ENCODE measurements around the gene DERL3. TPM values are rescaled to one million over a fixed set of nuclear protein-coding genes. Genes with fewer than 3 reads are reported as not detected.

Gene DERL3
- total and polyA plus RNA-seq, 2 of the 13 experiments (the other 11 are each of a cell fraction or from before 2014, with no cell fraction given), result not detected

- H3K4me1 ChIP-seq (ENCODE audit: insufficient read depth, low read length), result no peaks in the 10 kb centered on the region
- no peaks in the 10 kb centered on the region for H4K20me1 ChIP-seq (ENCODE audit: insufficient read depth, low read length)
- H3K9me3 ChIP-seq (ENCODE audit: low read length), result no peaks in the 10 kb centered on the region
- intact Hi-C loops (cut with micrococcal nuclease; ENCODE audit: unreplicated experiment), result no loop called here
- no peak overlapping the region for H3K4me3 ChIP-seq (replicated peaks in 1 of 3; ENCODE audit: insufficient read depth in 1 of 3, low read depth in 2 of 3, low read length in 3 of 3)
- no peak overlapping the region for H3K27ac ChIP-seq (ENCODE audit: extremely low read length, insufficient read depth, low read length)
- DNase-seq (ENCODE audit: low spot score) (no peak), FAIRE-seq (no peak), ATAC-seq (no peak; the same call in 2 of the 3 replicates)
- TF ChIP-seq ZNF275 (CRISPR knock-in tag; IDR thresholded peaks at IDR 0.05; ENCODE audit: borderline replicate concordance) (no peak), ZSCAN9 (CRISPR knock-in tag; IDR thresholded peaks at IDR 0.05; ENCODE audit: borderline replicate concordance) (no peak), SP4 (CRISPR knock-in tag; IDR thresholded peaks at IDR 0.05) (no peak), FOXC1 (CRISPR knock-in tag; IDR thresholded peaks at IDR 0.05; ENCODE audit: borderline replicate concordance) (no peak), NKX3-1 (CRISPR knock-in tag; IDR thresholded peaks at IDR 0.05) (no peak), CERS6 (CRISPR knock-in tag; IDR thresholded peaks at IDR 0.05) (no peak), HOXA7 (CRISPR knock-in tag; IDR thresholded peaks at IDR 0.05) (no peak), RBM39 (IDR thresholded peaks at IDR 0.05; ENCODE audit: low read depth, low read length, poor library complexity, severe bottlenecking) (no peak), MBD4 (IDR thresholded peaks at IDR 0.05; ENCODE audit: borderline replicate concordance, low read length) (no peak), MAFF (IDR thresholded peaks at IDR 0.05; ENCODE audit: low read depth, low read length) (no peak), SIX1 (CRISPR knock-in tag; IDR thresholded peaks at IDR 0.05; ENCODE audit: borderline replicate concordance) (no peak), PRDM15 (CRISPR knock-in tag; IDR thresholded peaks at IDR 0.05) (no peak), FOSL1 (CRISPR knock-in tag; IDR thresholded peaks at IDR 0.05; ENCODE audit: borderline replicate concordance) (no peak)
- no peaks in the 10 kb centered on the region for H3K27me3 ChIP-seq (ENCODE audit: control insufficient read depth in 1 of 2, insufficient read depth in 2 of 2, low read length in 2 of 2)
- ChIA-PET POLR2A (no interaction called here), CTCF (ENCODE audit: low intra/inter-chr PET ratio, low total read pairs) (no interaction called here)
- in situ Hi-C loops (cut with HindIII; ENCODE audit: extremely low pct_ligation_motif_present, low pct_unique_long_range_greater_than_20kb), result no loop called here
- H3K9ac ChIP-seq (ENCODE audit: insufficient read depth, low read depth, low read length), result no peak overlapping the region
- no peak overlapping the region for H2AFZ ChIP-seq (ENCODE audit: low read length)
- H3K4me2 ChIP-seq (ENCODE audit: low read depth, low read length), result no peak overlapping the region
- BruUV-seq (replicated peaks), result no TSS peak
- 93% methylated on average over 11 of the region's 18 CpGs for WGBS (ENCODE audit: low lambda C conversion rate)
- peaks cover 22 to 46% of the 10 kb centered on the region in 2 experiments for H3K36me3 ChIP-seq (replicated peaks in 1 of 2; ENCODE audit: control insufficient read depth in 1 of 2, insufficient read depth in 2 of 2, low read length in 2 of 2)
- no peaks in the 10 kb centered on the region for H3K79me2 ChIP-seq (ENCODE audit: insufficient read depth, low read length)
Measured at GRCh38 chr22:23816156-23816976, 22.4 kb downstream of the DERL3 start.
